Activated naive CD8-positive, alpha-beta T cell treated with anti-CD3 and anti-CD28 coated beads, Interleukin-2, amount 10 ng/mL, durations not matched to agents 7 days and 5 days (primary cell): Measurements from ENCODE around the gene PCNX2. TPM values are rescaled to one million over a fixed set of nuclear protein-coding genes. Genes with fewer than 3 reads are reported as not detected.

Source experiments
- ATAC-seq: fragments of 150-1000 bp; cut with Tn5 transposase; one replicate; pipeline ENCODE4 v1.10.0; 2021; ENCODE audit warnings: low read depth, moderate library complexity
- POLR2A ChIA-PET: fragments of 350-600 bp; sonication (Branson Sonifier 250); formaldehyde crosslinking; loops from one replicate; lab custom pipeline; 2021; ENCODE audit warnings: antibody characterized with exemption; lab: Charles Lee
- DNase-seq: peaks from one replicate; pipeline ENCODE4 v3.0.0; 2021
- H3K27ac Mint-ChIP-seq: one replicate; pipeline ENCODE4 v1.8.0; 2022; ENCODE audit warnings: mild to moderate bottlenecking, mixed read lengths
- H3K27me3 Mint-ChIP-seq: one replicate; pipeline ENCODE4 v1.8.0; 2022; ENCODE audit warnings: mild to moderate bottlenecking, moderate library complexity, mixed read lengths
- H3K36me3 Mint-ChIP-seq: one replicate; pipeline ENCODE4 v1.8.0; 2021; ENCODE audit warnings: mild to moderate bottlenecking, mixed read lengths
- H3K4me1 Mint-ChIP-seq: one replicate; pipeline ENCODE4 v1.8.0; 2021; ENCODE audit warnings: mixed read lengths
- H3K4me3 Mint-ChIP-seq: one replicate; pipeline ENCODE4 v1.8.0; 2022; ENCODE audit warnings: mild to moderate bottlenecking, moderate library complexity, mixed read lengths
- H3K9me3 Mint-ChIP-seq: one replicate; pipeline ENCODE4 v1.8.0; 2021; ENCODE audit warnings: mixed read lengths
- total RNA-seq, 2 experiments: library from RNA; stranded (reverse); gene quantifications; one replicate each; pipeline ENCODE4 v1.2.3, GENCODE V29; 2021

PCNX2 gene
- total RNA-seq, 2 experiments from 2014 or later = 43.9 to 49.4 TPM

DNA sequence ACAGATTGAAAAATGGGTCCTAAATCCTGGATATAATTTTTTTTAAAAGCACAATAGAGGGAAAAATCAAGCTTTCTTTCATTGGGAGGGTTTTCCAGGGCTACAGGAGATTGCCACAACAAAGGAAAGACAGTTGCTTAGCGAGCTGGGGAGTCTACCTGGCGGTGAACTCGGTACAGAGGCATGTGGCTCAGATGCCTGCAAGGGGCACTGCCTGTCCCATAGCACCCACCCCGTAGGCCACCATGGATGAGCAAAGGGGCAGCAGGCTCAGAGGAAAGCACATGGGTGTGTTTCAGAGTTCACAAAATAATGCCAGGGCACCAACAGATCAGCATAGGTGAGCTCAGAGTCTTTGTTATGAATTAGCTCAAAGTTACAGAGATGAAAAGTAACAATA lies 79.5 kb downstream of the PCNX2 start:
- no peaks in the 10 kb centered on the region for H3K27me3 Mint-ChIP-seq
- no peak for ATAC-seq
- H3K9me3 Mint-ChIP-seq = no peaks in the 10 kb centered on the region
- POLR2A ChIA-PET = no interaction called here
- no peaks in the 10 kb centered on the region for H3K4me1 Mint-ChIP-seq
- H3K4me3 Mint-ChIP-seq = no peak overlapping the region
- no peak overlapping the region for H3K27ac Mint-ChIP-seq
- H3K36me3 Mint-ChIP-seq = peaks cover 7% of the 10 kb centered on the region
- no peak for DNase-seq

DNA sequence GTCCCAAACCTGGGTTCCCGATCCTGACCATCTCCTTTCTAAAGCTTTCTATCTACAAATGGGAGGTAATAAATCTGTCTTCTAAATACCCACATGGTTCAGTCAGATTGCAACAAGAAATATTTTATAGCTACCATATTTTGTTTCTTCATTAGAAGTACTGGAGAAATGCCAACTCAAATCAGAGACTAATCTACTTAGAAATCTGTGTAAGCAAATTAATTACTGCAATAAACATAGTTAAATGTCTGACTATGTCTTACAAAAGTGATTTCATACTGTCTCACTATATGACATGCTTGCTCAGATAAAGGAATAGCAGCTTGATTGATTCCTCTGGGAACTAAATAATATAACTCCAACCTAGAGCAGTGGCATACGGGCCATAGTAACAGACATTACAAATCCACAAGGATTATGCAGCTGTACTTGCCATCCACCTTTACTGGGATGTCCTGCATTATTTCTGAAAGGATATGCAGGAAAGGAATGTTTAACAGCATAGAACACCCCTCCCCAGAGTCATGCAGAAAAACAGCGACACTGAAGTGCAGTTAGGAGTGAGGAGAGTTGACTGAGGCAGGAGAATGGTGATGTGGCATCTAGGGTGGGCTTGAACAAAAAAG lies 80.3 kb downstream of the PCNX2 start:
- Mint-ChIP-seq H3K9me3 (no peaks in the 10 kb centered on the region), H3K27me3 (no peaks in the 10 kb centered on the region), H3K4me1 (no peaks in the 10 kb centered on the region), H3K4me3 (no peak overlapping the region), H3K36me3 (peaks cover 5% of the 10 kb centered on the region), H3K27ac (no peak overlapping the region)
- no peak for ATAC-seq
- no peak for DNase-seq
- POLR2A ChIA-PET = no interaction called here

DNA sequence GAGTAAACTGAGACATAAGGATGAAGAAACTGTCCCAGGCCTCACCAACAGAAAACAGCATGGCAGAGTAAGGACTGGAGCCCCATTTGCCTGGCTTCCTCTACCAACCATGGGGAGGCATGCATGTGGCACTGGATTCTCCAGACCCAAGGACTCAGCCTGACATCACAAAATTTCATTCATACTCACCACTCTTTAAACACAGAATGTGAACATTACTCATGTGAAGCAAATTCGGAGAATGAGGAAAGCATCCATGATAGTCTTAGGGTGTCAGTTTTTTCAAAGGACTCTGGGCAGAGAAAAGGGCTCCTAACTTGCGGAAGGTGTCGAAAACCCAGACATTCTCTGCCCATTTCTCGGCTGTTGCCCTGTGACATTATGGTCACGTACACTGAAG lies 83.9 kb downstream of the PCNX2 start:
- no peak overlapping the region for H3K27ac Mint-ChIP-seq
- POLR2A ChIA-PET = no interaction called here

GRCh38 chr1:233211106-233211505 lies 84.4 kb downstream of the PCNX2 start:
- Mint-ChIP-seq H3K4me1 (no peaks in the 10 kb centered on the region), H3K9me3 (no peaks in the 10 kb centered on the region), H3K27me3 (no peaks in the 10 kb centered on the region), H3K4me3 (no peak overlapping the region), H3K36me3 (peaks cover 16% of the 10 kb centered on the region), H3K27ac (no peak overlapping the region)
- DNase-seq (no peak), ATAC-seq (no peak)
- POLR2A ChIA-PET = no interaction called here

More for the DNA sequence above, 83.9 kb downstream of the PCNX2 start:
- no peak overlapping the region for H3K4me3 Mint-ChIP-seq
- no peaks in the 10 kb centered on the region for H3K4me1 Mint-ChIP-seq
- no peak for DNase-seq
- no peak for ATAC-seq
- H3K36me3 Mint-ChIP-seq = peaks cover 13% of the 10 kb centered on the region
- H3K9me3 Mint-ChIP-seq = no peaks in the 10 kb centered on the region
- no peaks in the 10 kb centered on the region for H3K27me3 Mint-ChIP-seq

GRCh38 chr1:233209481-233209880 lies 86.0 kb downstream of the PCNX2 start:
- Mint-ChIP-seq H3K9me3 (no peaks in the 10 kb centered on the region), H3K27me3 (no peaks in the 10 kb centered on the region), H3K4me1 (no peaks in the 10 kb centered on the region), H3K36me3 (peaks cover 24% of the 10 kb centered on the region), H3K4me3 (no peak overlapping the region), H3K27ac (no peak overlapping the region)
- DNase-seq = no peak
- ATAC-seq = no peak
- POLR2A ChIA-PET = no interaction called here

DNA sequence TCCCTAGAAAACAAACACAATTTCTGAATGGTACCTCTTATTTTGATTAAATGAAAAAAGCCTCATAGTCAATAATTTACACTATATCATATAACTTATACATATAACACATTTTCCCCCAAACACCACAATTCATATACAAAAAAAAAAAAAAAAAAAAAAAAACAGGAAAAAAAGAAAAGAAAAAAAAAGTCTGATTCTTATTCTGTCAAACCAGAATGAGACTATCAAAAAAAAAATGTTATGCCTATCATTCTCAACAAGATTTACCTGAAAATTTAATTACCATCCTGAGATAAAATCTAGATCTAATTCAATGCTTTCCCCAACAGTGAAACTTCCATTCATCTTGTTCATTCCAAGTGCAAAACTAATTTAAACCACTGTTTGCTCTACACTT lies 86.8 kb downstream of the PCNX2 start:
- Mint-ChIP-seq H3K4me1 (no peaks in the 10 kb centered on the region), H3K9me3 (no peaks in the 10 kb centered on the region), H3K4me3 (no peak overlapping the region), H3K27ac (no peak overlapping the region), H3K36me3 (peaks cover 27% of the 10 kb centered on the region), H3K27me3 (no peaks in the 10 kb centered on the region)
- no peak for ATAC-seq
- POLR2A ChIA-PET = no interaction called here
- DNase-seq = no peak

DNA sequence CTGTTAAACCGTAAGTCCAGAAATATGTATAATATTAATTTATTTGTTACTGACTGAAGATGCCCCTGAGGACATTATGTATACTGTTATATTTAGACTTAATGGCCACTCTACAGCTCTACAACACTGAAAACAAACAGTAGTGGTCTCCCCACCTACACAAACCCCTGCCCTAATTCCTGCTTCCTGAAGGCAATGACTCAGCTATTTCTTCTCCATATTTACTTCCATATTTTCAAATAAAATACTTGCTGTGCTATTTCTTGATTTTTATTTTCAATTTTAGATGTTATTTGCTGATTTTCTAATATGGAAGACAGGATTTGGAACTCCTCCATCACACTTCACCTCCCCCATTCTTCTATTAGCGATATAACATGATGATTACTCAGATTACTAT lies 97.6 kb downstream of the PCNX2 start:
- no peak for DNase-seq
- peaks cover 8% of the 10 kb centered on the region for H3K9me3 Mint-ChIP-seq
- no peaks in the 10 kb centered on the region for H3K27me3 Mint-ChIP-seq
- H3K36me3 Mint-ChIP-seq = peaks cover 53% of the 10 kb centered on the region
- POLR2A ChIA-PET = no interaction called here
- no peak overlapping the region for H3K4me3 Mint-ChIP-seq
- peaks cover 3% of the 10 kb centered on the region for H3K4me1 Mint-ChIP-seq
- ATAC-seq = no peak
- H3K27ac Mint-ChIP-seq = no peak overlapping the region

DNA sequence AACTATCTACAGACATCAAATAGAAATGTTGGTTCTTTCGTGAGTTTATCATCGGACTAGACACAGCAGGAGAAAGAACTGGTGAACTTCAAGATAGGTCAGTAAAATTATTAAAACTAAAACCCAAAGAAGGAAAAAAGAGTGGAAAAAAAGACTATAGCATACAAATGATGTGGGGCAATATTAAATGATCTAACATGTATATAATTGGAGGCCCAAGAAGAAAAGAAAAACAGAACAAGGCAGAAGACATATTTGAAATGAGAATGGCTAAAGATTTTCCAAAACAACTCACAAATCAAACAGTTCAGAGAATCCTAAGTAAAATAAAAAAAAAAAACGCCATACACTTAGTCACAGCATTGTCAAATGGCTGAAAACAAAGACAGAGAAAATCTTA lies 101.8 kb downstream of the PCNX2 start:
- Mint-ChIP-seq H3K27me3 (no peaks in the 10 kb centered on the region), H3K4me3 (no peak overlapping the region), H3K9me3 (peaks cover 6% of the 10 kb centered on the region), H3K36me3 (peaks cover 42% of the 10 kb centered on the region), H3K4me1 (peaks cover 11% of the 10 kb centered on the region), H3K27ac (no peak overlapping the region)
- POLR2A ChIA-PET = no interaction called here
- no peak for ATAC-seq
- DNase-seq = no peak

GRCh38 chr1:233190987-233191386 lies 104.5 kb downstream of the PCNX2 start:
- Mint-ChIP-seq H3K4me3 (no peak overlapping the region), H3K27ac (no peak overlapping the region), H3K27me3 (no peaks in the 10 kb centered on the region), H3K4me1 (peaks cover 8% of the 10 kb centered on the region), H3K36me3 (peaks cover 28% of the 10 kb centered on the region), H3K9me3 (peaks cover 6% of the 10 kb centered on the region)
- DNase-seq (no peak), ATAC-seq (no peak)
- POLR2A ChIA-PET = no interaction called here

DNA sequence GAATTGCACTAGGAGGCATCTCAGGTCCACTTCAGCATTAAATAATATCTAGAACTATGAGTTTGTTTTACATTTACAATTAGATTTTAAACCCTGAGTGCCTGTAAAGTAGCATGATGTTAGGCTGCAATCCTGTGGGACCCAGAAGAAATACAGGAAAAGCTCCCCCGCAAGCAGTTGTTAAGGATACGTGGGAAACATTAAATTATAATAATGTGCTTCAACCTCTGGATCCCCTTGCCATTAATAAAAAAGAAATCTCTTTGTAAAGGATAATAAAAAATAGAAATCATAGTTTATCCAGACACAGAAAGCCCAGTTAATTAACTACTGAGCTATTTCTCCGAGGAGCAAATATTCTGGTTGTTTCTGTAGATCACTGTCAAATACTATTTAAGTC lies 106.0 kb downstream of the PCNX2 start:
- Mint-ChIP-seq H3K9me3 (peaks cover 6% of the 10 kb centered on the region), H3K36me3 (peaks cover 24% of the 10 kb centered on the region), H3K27me3 (no peaks in the 10 kb centered on the region), H3K4me1 (peaks cover 8% of the 10 kb centered on the region), H3K27ac (no peak overlapping the region), H3K4me3 (no peak overlapping the region)
- no peak for ATAC-seq
- POLR2A ChIA-PET = no interaction called here
- no peak for DNase-seq

- Mint-ChIP-seq H3K9me3 (peaks cover 1% of the 10 kb centered on the region), H3K4me1 (peaks cover 10% of the 10 kb centered on the region), H3K27ac (no peak overlapping the region), H3K36me3 (peaks cover 22% of the 10 kb centered on the region), H3K27me3 (no peaks in the 10 kb centered on the region), H3K4me3 (no peak overlapping the region)
- POLR2A ChIA-PET = no interaction called here
- DNase-seq (no peak), ATAC-seq (no peak)
These were observed 107.5 kb downstream of the PCNX2 start for GRCh38 chr1:233188061-233188460.

GRCh38 chr1:233183226-233184020 lies 112.1 kb downstream of the PCNX2 start:
- Mint-ChIP-seq H3K27ac (no peak overlapping the region), H3K27me3 (no peaks in the 10 kb centered on the region), H3K9me3 (peaks cover 6% of the 10 kb centered on the region), H3K4me1 (peaks cover 10% of the 10 kb centered on the region), H3K4me3 (no peak overlapping the region), H3K36me3 (peaks cover 33% of the 10 kb centered on the region)
- no peak for ATAC-seq
- no peak for DNase-seq
- POLR2A ChIA-PET = no interaction called here

- DNase-seq (no peak), ATAC-seq (no peak)
- Mint-ChIP-seq H3K9me3 (peaks cover 8% of the 10 kb centered on the region), H3K4me1 (peaks cover 10% of the 10 kb centered on the region), H3K27ac (no peak overlapping the region), H3K36me3 (peaks cover 41% of the 10 kb centered on the region), H3K27me3 (no peaks in the 10 kb centered on the region), H3K4me3 (no peak overlapping the region)
- POLR2A ChIA-PET = no interaction called here
These were observed 112.9 kb downstream of the PCNX2 start for GRCh38 chr1:233182587-233182986.
